ENCODE measurements around the gene KRT4. TPM values are rescaled to one million over a fixed set of nuclear protein-coding genes. Genes with fewer than 3 reads are reported as not detected.
"Not testable (repeated sequence)": the region's sequence is repeated elsewhere in the genome, so short reads cannot be mapped to it uniquely, and the experiment has no call there.

The KRT4 gene
- total RNA-seq, 1 experiment from 2014 or later, result not detected

GRCh38 chr12:52796839-52797528 lies 16.9 kb downstream of the KRT4 start:
- H3K9me2 ChIP-seq (replicated peaks; ENCODE audit: insufficient read depth, low read length), result no peaks in the 10 kb centered on the region
- no peak overlapping the region for H3K9ac ChIP-seq (ENCODE audit: low read length)

GRCh38 chr12:52796429-52796794 lies 17.5 kb downstream of the KRT4 start:
- Histone ChIP-seq H3K9ac (ENCODE audit: low read length) (no peak overlapping the region), H3K9me2 (replicated peaks; ENCODE audit: insufficient read depth, low read length) (no peaks in the 10 kb centered on the region), H3K4me1 (ENCODE audit: low read length) (peaks cover 8% of the 10 kb centered on the region), H3K4me2 (ENCODE audit: low read depth, low read length, poor library complexity, severe bottlenecking) (no peak overlapping the region), H3K27me3 (ENCODE audit: low read length) (no peaks in the 10 kb centered on the region), H3K9me3 (ENCODE audit: low read length) (no peaks in the 10 kb centered on the region), H3K36me3 (ENCODE audit: insufficient read depth, low read length) (no peaks in the 10 kb centered on the region), H3K27ac (ENCODE audit: low read length) (no peak overlapping the region), H2AFZ (ENCODE audit: low read length) (no peak overlapping the region), H4K20me1 (ENCODE audit: insufficient read depth, low read depth, low read length) (no peaks in the 10 kb centered on the region), H3K4me3 (ENCODE audit: low read length) (no peak overlapping the region), H3K79me2 (ENCODE audit: low read length) (no peaks in the 10 kb centered on the region)
- no peak for DNase-seq

More at GRCh38 chr12:52796839-52797528, 16.9 kb downstream of the KRT4 start:
- H3K9me3 ChIP-seq (ENCODE audit: low read length), result no peaks in the 10 kb centered on the region
- no peaks in the 10 kb centered on the region for H4K20me1 ChIP-seq (ENCODE audit: insufficient read depth, low read depth, low read length)
- H3K27ac ChIP-seq (ENCODE audit: low read length), result no peak overlapping the region
- H3K36me3 ChIP-seq (ENCODE audit: insufficient read depth, low read length), result no peaks in the 10 kb centered on the region
- no peaks in the 10 kb centered on the region for H3K27me3 ChIP-seq (ENCODE audit: low read length)
- H3K79me2 ChIP-seq (ENCODE audit: low read length), result no peaks in the 10 kb centered on the region
- peaks cover 8% of the 10 kb centered on the region for H3K4me1 ChIP-seq (ENCODE audit: low read length)
- no peak overlapping the region for H2AFZ ChIP-seq (ENCODE audit: low read length)
- no peak for DNase-seq
- H3K4me3 ChIP-seq (ENCODE audit: low read length), result no peak overlapping the region
- H3K4me2 ChIP-seq (ENCODE audit: low read depth, low read length, poor library complexity, severe bottlenecking), result no peak overlapping the region

- no peaks in the 10 kb centered on the region for H3K9me3 ChIP-seq (ENCODE audit: low read length)
- H3K27ac ChIP-seq (ENCODE audit: low read length), result no peak within 1 kb of the TSS
- no peaks in the 10 kb centered on the region for H3K27me3 ChIP-seq (ENCODE audit: low read length)
- peaks cover 8% of the 10 kb centered on the region for H3K4me1 ChIP-seq (ENCODE audit: low read length)
- H3K79me2 ChIP-seq (ENCODE audit: low read length), result no peaks in the 10 kb centered on the region
- H3K4me2 ChIP-seq (ENCODE audit: low read depth, low read length, poor library complexity, severe bottlenecking), result no peak within 1 kb of the TSS
- no peak for DNase-seq
- no peak within 1 kb of the TSS for H2AFZ ChIP-seq (ENCODE audit: low read length)
- H3K4me3 ChIP-seq (ENCODE audit: low read length), result no peak within 1 kb of the TSS
- H3K9ac ChIP-seq (ENCODE audit: low read length), result no peak within 1 kb of the TSS
- no peaks in the 10 kb centered on the region for H4K20me1 ChIP-seq (ENCODE audit: insufficient read depth, low read depth, low read length)
- H3K36me3 ChIP-seq (ENCODE audit: insufficient read depth, low read length), result no peaks in the 10 kb centered on the region
- no peaks in the 10 kb centered on the region for H3K9me2 ChIP-seq (replicated peaks; ENCODE audit: insufficient read depth, low read length)
Measured at GRCh38 chr12:52795694-52796428, 18.1 kb downstream of the KRT4 start, which contains the start of gene KRT3. TSS of gene KRT3 (minus strand) at chr12:52796117. CDS start at chr12:52796042, 75 bp downstream.

GRCh38 chr12:52795332-52795674 lies 18.6 kb downstream of the KRT4 start:
- H3K36me3 ChIP-seq (ENCODE audit: insufficient read depth, low read length); H3K9me3 ChIP-seq (ENCODE audit: low read length); H3K9ac ChIP-seq (ENCODE audit: low read length); DNase-seq; H2AFZ ChIP-seq (ENCODE audit: low read length); H3K27me3 ChIP-seq (ENCODE audit: low read length); H3K4me1 ChIP-seq (ENCODE audit: low read length); H3K4me2 ChIP-seq (ENCODE audit: low read depth, low read length, poor library complexity, severe bottlenecking); H3K27ac ChIP-seq (ENCODE audit: low read length); H3K9me2 ChIP-seq (replicated peaks; ENCODE audit: insufficient read depth, low read length); H3K4me3 ChIP-seq (ENCODE audit: low read length); H3K79me2 ChIP-seq (ENCODE audit: low read length); H4K20me1 ChIP-seq (ENCODE audit: insufficient read depth, low read depth, low read length): not testable (repeated sequence)

GRCh38 chr12:52794479-52795331 lies 19.2 kb downstream of the KRT4 start:
- no peaks in the 10 kb centered on the region for H4K20me1 ChIP-seq (ENCODE audit: insufficient read depth, low read depth, low read length)
- H3K36me3 ChIP-seq (ENCODE audit: insufficient read depth, low read length), result no peaks in the 10 kb centered on the region
- H3K9me3 ChIP-seq (ENCODE audit: low read length), result no peaks in the 10 kb centered on the region
- no peak for DNase-seq
- no peaks in the 10 kb centered on the region for H3K27me3 ChIP-seq (ENCODE audit: low read length)
- no peak overlapping the region for H2AFZ ChIP-seq (ENCODE audit: low read length)
- no peak overlapping the region for H3K27ac ChIP-seq (ENCODE audit: low read length)
- H3K79me2 ChIP-seq (ENCODE audit: low read length), result no peaks in the 10 kb centered on the region
- H3K9me2 ChIP-seq (replicated peaks; ENCODE audit: insufficient read depth, low read length), result no peaks in the 10 kb centered on the region
- H3K4me2 ChIP-seq (ENCODE audit: low read depth, low read length, poor library complexity, severe bottlenecking), result no peak overlapping the region
- H3K9ac ChIP-seq (ENCODE audit: low read length), result no peak overlapping the region
- H3K4me1 ChIP-seq (ENCODE audit: low read length), result peaks cover 8% of the 10 kb centered on the region
- no peak overlapping the region for H3K4me3 ChIP-seq (ENCODE audit: low read length)

GRCh38 chr12:52792185-52793029 lies 21.5 kb downstream of the KRT4 start:
- Histone ChIP-seq H4K20me1 (ENCODE audit: insufficient read depth, low read depth, low read length) (0 out of 2 replicates have a peak, but pooled peaks cover 4% of the 10 kb centered on the region), H3K36me3 (ENCODE audit: insufficient read depth, low read length) (no peaks in the 10 kb centered on the region), H2AFZ (ENCODE audit: low read length) (no peak overlapping the region), H3K4me2 (ENCODE audit: low read depth, low read length, poor library complexity, severe bottlenecking) (no peak overlapping the region), H3K4me1 (ENCODE audit: low read length) (peaks cover 7% of the 10 kb centered on the region), H3K27me3 (ENCODE audit: low read length) (no peaks in the 10 kb centered on the region), H3K79me2 (ENCODE audit: low read length) (no peaks in the 10 kb centered on the region), H3K9me2 (replicated peaks; ENCODE audit: insufficient read depth, low read length) (no peaks in the 10 kb centered on the region), H3K9me3 (ENCODE audit: low read length) (no peaks in the 10 kb centered on the region), H3K9ac (ENCODE audit: low read length) (no peak overlapping the region), H3K4me3 (ENCODE audit: low read length) (no peak overlapping the region), H3K27ac (ENCODE audit: low read length) (no peak overlapping the region)
- no peak for DNase-seq

- Histone ChIP-seq H3K27ac (ENCODE audit: low read length) (no peak overlapping the region), H3K4me2 (ENCODE audit: low read depth, low read length, poor library complexity, severe bottlenecking) (no peak overlapping the region), H3K36me3 (ENCODE audit: insufficient read depth, low read length) (no peaks in the 10 kb centered on the region), H3K9ac (ENCODE audit: low read length) (no peak overlapping the region), H3K27me3 (ENCODE audit: low read length) (no peaks in the 10 kb centered on the region), H2AFZ (ENCODE audit: low read length) (no peak overlapping the region), H4K20me1 (ENCODE audit: insufficient read depth, low read depth, low read length) (0 out of 2 replicates have a peak, but pooled peaks cover 4% of the 10 kb centered on the region), H3K9me2 (replicated peaks; ENCODE audit: insufficient read depth, low read length) (no peaks in the 10 kb centered on the region), H3K79me2 (ENCODE audit: low read length) (no peaks in the 10 kb centered on the region), H3K9me3 (ENCODE audit: low read length) (no peaks in the 10 kb centered on the region), H3K4me1 (ENCODE audit: low read length) (peaks cover 5% of the 10 kb centered on the region), H3K4me3 (ENCODE audit: low read length) (no peak overlapping the region)
- DNase-seq, result no peak
Measured at GRCh38 chr12:52791271-52792184, 22.4 kb downstream of the KRT4 start.

All from Karpas-422 (cell line).